Endothelial cell of umbilical vein (primary cell): ENCODE measurements around the gene IRF1.

Source experiments
- POLR2A ChIP-seq: IDR thresholded peaks from 2 replicates; pipeline ENCODE4 v1.6.1; 2012; ENCODE audit warnings: low read depth, mild to moderate bottlenecking, control low read depth, low read length
- TF ChIP-seq, protein P1 (sequence below), 2 donors: IDR thresholded peaks; 1 replicate in 1 of 2; 2 replicates in 1 of 2; pipeline ENCODE4 v1.5.1; 2011; ENCODE audit warnings: low read length in 2 of 2, mild to moderate bottlenecking in 2 of 2, moderate library complexity in 2 of 2, control low read depth in 1 of 2, inconsistent platforms in 1 of 2, low read depth in 1 of 2; ENCODE audit not compliant: insufficient read depth in 1 of 2; ENCODE audit errors: extremely low read depth in 1 of 2
- TF ChIP-seq, protein P2 (sequence below): IDR thresholded peaks from 2 replicates; pipeline ENCODE4 v1.6.1; 2011; ENCODE audit not compliant: insufficient read depth, insufficient read length

DNA sequence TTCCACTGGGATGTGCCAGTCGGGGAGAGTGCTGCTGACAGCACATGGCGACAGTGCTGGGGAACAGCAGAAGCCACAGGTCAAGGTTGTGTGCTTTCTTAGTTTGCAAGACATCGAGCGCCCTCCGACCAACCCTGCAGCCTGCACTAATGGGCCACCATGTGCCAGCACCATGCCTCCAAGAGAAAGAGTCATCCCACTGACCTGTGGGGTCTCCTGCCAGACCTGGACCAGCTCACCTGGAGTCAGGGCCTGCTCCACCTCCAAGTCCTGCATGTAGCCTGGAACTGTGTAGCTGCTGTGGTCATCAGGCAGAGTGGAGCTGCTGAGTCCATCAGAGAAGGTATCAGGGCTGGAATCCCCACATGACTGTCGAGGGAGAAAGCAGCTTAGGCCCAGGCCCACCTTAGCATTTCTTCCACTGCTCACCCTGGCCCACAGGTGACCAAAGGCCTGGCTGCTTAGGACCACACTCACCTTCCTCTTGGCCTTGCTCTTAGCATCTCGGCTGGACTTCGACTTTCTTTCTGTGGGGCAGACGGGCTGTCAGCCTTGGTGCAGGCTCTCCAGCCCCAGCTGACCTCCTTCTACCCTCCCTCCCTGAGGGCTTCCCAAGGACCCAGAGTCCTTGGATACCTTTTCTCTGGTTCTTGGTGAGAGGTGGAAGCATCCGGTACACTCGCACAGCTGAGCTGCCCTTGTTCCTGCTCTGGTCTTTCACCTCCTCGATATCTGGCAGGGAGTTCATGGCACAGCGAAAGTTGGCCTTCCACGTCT is 4.1 kb downstream of the IRF1 start:
- TF ChIP-seq, protein P1, sequence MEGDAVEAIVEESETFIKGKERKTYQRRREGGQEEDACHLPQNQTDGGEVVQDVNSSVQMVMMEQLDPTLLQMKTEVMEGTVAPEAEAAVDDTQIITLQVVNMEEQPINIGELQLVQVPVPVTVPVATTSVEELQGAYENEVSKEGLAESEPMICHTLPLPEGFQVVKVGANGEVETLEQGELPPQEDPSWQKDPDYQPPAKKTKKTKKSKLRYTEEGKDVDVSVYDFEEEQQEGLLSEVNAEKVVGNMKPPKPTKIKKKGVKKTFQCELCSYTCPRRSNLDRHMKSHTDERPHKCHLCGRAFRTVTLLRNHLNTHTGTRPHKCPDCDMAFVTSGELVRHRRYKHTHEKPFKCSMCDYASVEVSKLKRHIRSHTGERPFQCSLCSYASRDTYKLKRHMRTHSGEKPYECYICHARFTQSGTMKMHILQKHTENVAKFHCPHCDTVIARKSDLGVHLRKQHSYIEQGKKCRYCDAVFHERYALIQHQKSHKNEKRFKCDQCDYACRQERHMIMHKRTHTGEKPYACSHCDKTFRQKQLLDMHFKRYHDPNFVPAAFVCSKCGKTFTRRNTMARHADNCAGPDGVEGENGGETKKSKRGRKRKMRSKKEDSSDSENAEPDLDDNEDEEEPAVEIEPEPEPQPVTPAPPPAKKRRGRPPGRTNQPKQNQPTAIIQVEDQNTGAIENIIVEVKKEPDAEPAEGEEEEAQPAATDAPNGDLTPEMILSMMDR (IDR thresholded peaks at IDR 0.05; ENCODE audit: extremely low read depth in 1 of 2, insufficient read depth in 1 of 2, low read depth in 1 of 2, low read length in 2 of 2): no peak
- TF ChIP-seq, protein P2, sequence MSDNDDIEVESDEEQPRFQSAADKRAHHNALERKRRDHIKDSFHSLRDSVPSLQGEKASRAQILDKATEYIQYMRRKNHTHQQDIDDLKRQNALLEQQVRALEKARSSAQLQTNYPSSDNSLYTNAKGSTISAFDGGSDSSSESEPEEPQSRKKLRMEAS: no peak
- no peak for TF ChIP-seq POLR2A
